H9 (cell line): Measurements from ENCODE around the gene TSPAN3. TPM values are rescaled to one million over a fixed set of nuclear protein-coding genes. Genes with fewer than 3 reads are reported as not detected.

Experiments used
- DNase-seq: peaks from one replicate; pipeline ENCODE4 v3.0.0-alpha.2; 2017
- H2AFZ ChIP-seq: one replicate; pipeline ENCODE4 v1.6.1; 2013; ENCODE audit warnings: mild to moderate bottlenecking, low read length, control low read depth, moderate library complexity
- H2AK5ac ChIP-seq: 2 replicates; pipeline ENCODE4 v1.6.1; 2013; ENCODE audit warnings: low read length, control low read depth, mixed read lengths; ENCODE audit not compliant: insufficient read length
- H2BK120ac ChIP-seq: one replicate; pipeline ENCODE4 v1.6.1; 2013; ENCODE audit warnings: low read depth, mild to moderate bottlenecking, low read length, control low read depth, inconsistent platforms; ENCODE audit not compliant: poor library complexity, severe bottlenecking
- H2BK12ac ChIP-seq: 2 replicates; pipeline ENCODE4 v1.6.1; 2013; ENCODE audit warnings: low read length, control low read depth, mixed read lengths, low read depth; ENCODE audit not compliant: insufficient read length
- H2BK15ac ChIP-seq: 2 replicates; pipeline ENCODE4 v1.6.1; 2013; ENCODE audit warnings: low read depth, low read length, control low read depth
- H2BK20ac ChIP-seq: one replicate; pipeline ENCODE4 v1.6.1; 2013; ENCODE audit warnings: low read depth, mild to moderate bottlenecking, low read length, control low read depth, inconsistent platforms; ENCODE audit not compliant: poor library complexity, severe bottlenecking
- H2BK5ac ChIP-seq: 2 replicates; pipeline ENCODE4 v1.6.1; 2013; ENCODE audit warnings: low read length, control low read depth, mixed read lengths; ENCODE audit not compliant: insufficient read length
- H3K14ac ChIP-seq: 2 replicates; pipeline ENCODE4 v1.6.1; 2013; ENCODE audit warnings: low read length, control low read depth; ENCODE audit not compliant: insufficient read depth
- H3K18ac ChIP-seq: 2 replicates; pipeline ENCODE4 v1.6.1; 2013; ENCODE audit warnings: low read depth, mild to moderate bottlenecking, mixed read lengths, low read length, control low read depth; ENCODE audit not compliant: insufficient read length
- H3K23ac ChIP-seq: 2 replicates; pipeline ENCODE4 v1.6.1; 2013; ENCODE audit warnings: low read length, control low read depth, mixed read lengths, low read depth; ENCODE audit not compliant: insufficient read length
- H3K23me2 ChIP-seq: 2 replicates; pipeline ENCODE4 v1.6.1; 2013; ENCODE audit warnings: low read depth, mild to moderate bottlenecking, mixed read lengths, low read length, control low read depth; ENCODE audit not compliant: insufficient read length, poor library complexity, severe bottlenecking
- H3K27ac ChIP-seq: 2 replicates; pipeline ENCODE4 v1.5.1; 2013; ENCODE audit warnings: low read length, control low read depth, mixed read lengths, low read depth; ENCODE audit not compliant: insufficient read length
- H3K27me3 ChIP-seq: 2 replicates; pipeline ENCODE4 v1.6.1; 2013; ENCODE audit warnings: low read length, control low read depth, inconsistent platforms; ENCODE audit not compliant: insufficient read depth
- H3K4ac ChIP-seq: 2 replicates; pipeline ENCODE4 v1.6.1; 2013; ENCODE audit warnings: low read depth, mild to moderate bottlenecking, control low read depth, inconsistent platforms, low read length, moderate library complexity
- H3K4me1 ChIP-seq: 2 replicates; pipeline ENCODE4 v1.6.1; 2013; ENCODE audit warnings: low read length, control low read depth, inconsistent platforms; ENCODE audit not compliant: insufficient read depth
- H3K4me2 ChIP-seq: 2 replicates; pipeline ENCODE4 v1.6.1; 2013; ENCODE audit warnings: low read length, control low read depth, mixed read lengths; ENCODE audit not compliant: insufficient read length, insufficient read depth
- H3K56ac ChIP-seq: 2 replicates; pipeline ENCODE4 v1.6.1; 2013; ENCODE audit warnings: low read depth, mild to moderate bottlenecking, mixed read lengths, low read length, control low read depth; ENCODE audit not compliant: insufficient read length
- H3K79me1 ChIP-seq: 2 replicates; pipeline ENCODE4 v1.6.1; 2013; ENCODE audit warnings: low read depth, mild to moderate bottlenecking, moderate library complexity, low read length, control low read depth, inconsistent platforms; ENCODE audit not compliant: insufficient read depth, poor library complexity, severe bottlenecking
- H3K79me2 ChIP-seq: 2 replicates; pipeline ENCODE4 v1.6.1; 2013; ENCODE audit warnings: low read length, control low read depth, inconsistent platforms; ENCODE audit not compliant: insufficient read depth
- H3K9ac ChIP-seq: 2 replicates; pipeline ENCODE4 v1.6.1; 2013; ENCODE audit warnings: low read length, control low read depth, mixed read lengths; ENCODE audit not compliant: insufficient read length; ENCODE audit errors: extremely low read depth
- H3K9me3 ChIP-seq: one replicate; pipeline ENCODE4 v1.6.1; 2013; ENCODE audit warnings: low read depth, low read length, inconsistent platforms; ENCODE audit not compliant: control insufficient read depth
- H3T11ph ChIP-seq: one replicate; pipeline ENCODE4 v1.6.1; 2013; ENCODE audit warnings: mild to moderate bottlenecking, low read length, control low read depth, inconsistent platforms
- H4K20me1 ChIP-seq: one replicate; pipeline ENCODE4 v1.6.1; 2013; ENCODE audit not compliant: control insufficient read depth, insufficient read length, insufficient read depth
- H4K5ac ChIP-seq: 2 replicates; pipeline ENCODE4 v1.6.1; 2013; ENCODE audit warnings: low read depth, mild to moderate bottlenecking, mixed read lengths, low read length, control low read depth; ENCODE audit not compliant: insufficient read length
- H4K8ac ChIP-seq: replicated peaks from 2 replicates; pipeline ENCODE4 v1.6.1; 2013; ENCODE audit warnings: low read length, control low read depth, mixed read lengths, low read depth; ENCODE audit not compliant: insufficient read length
- H4K91ac ChIP-seq: 2 replicates; pipeline ENCODE4 v1.6.1; 2013; ENCODE audit warnings: low read depth, mild to moderate bottlenecking, moderate library complexity, mixed read lengths, low read length, control low read depth; ENCODE audit not compliant: insufficient read length
- H3K27ac Mint-ChIP-seq, 3 experiments: 2 replicates in 2 of 3; 3 replicates in 1 of 3; pipeline ENCODE4 v1.8.0; 2020 to 2021; ENCODE audit warnings: mixed read lengths in 3 of 3, mild to moderate bottlenecking in 1 of 3, moderate library complexity in 1 of 3
- H3K27me3 Mint-ChIP-seq: 2 replicates; pipeline ENCODE4 v1.8.0; 2021; ENCODE audit warnings: low read depth, mild to moderate bottlenecking, moderate library complexity, mixed read lengths
- H3K36me3 Mint-ChIP-seq, 3 experiments: 2 replicates in 2 of 3; 3 replicates in 1 of 3; pipeline ENCODE4 v1.8.0; 2020 to 2021; ENCODE audit warnings: low read depth in 3 of 3, mixed read lengths in 3 of 3; ENCODE audit not compliant: insufficient read depth in 1 of 3
- H3K4me1 Mint-ChIP-seq, 2 experiments: 2 replicates each; pipeline ENCODE4 v1.8.0; 2020; ENCODE audit warnings: mixed read lengths in 2 of 2
- H3K4me3 Mint-ChIP-seq, 2 experiments: 2 replicates in 1 of 2; 3 replicates in 1 of 2; pipeline ENCODE4 v1.8.0; 2020 to 2021; ENCODE audit warnings: mild to moderate bottlenecking in 2 of 2, mixed read lengths in 2 of 2, moderate library complexity in 1 of 2
- H3K9me3 Mint-ChIP-seq, 2 experiments: 2 replicates in 1 of 2; 3 replicates in 1 of 2; pipeline ENCODE4 v1.8.0; 2020; ENCODE audit warnings: mild to moderate bottlenecking in 2 of 2, mixed read lengths in 2 of 2, moderate library complexity in 1 of 2
- CTCF ChIP-seq: fragments of 200-600 bp; sonication (generic); conservative IDR thresholded peaks from 3 replicates; pipeline ENCODE4 v1.8.0; 2021; ENCODE audit warnings: antibody characterized with exemption, mild to moderate bottlenecking
- WGBS: extraction: QIAGEN DNeasy Blood & Tissue Kit; methylation state at CpG from one replicate; pipeline ENCODE4 v1.1.7; 2013; ENCODE audit warnings: missing lambda C conversion rate, low lambda C conversion rate, mixed read lengths; ENCODE audit not compliant: insufficient read length; ENCODE audit errors: extremely low coverage; 5-methylcytosine and 5-hydroxymethylcytosine counted together
- total RNA-seq: library from RNA; stranded (reverse); gene quantifications from 2 replicates; pipeline ENCODE4 v1.2.1, GENCODE V29; 2021

TSPAN3 gene
- total RNA-seq, 1 experiment from 2014 or later: 117 TPM

- H3K4ac ChIP-seq: no peak overlapping the region
- Mint-ChIP-seq H3K27ac (no peak overlapping the region), H3K27me3 (no peaks in the 10 kb centered on the region), H3K36me3 (peaks cover 0 to 2% (median 0%) of the 10 kb centered on the region in 3 experiments; a peak in 3 of 7 replicates), H3K9me3 (no peaks in the 10 kb centered on the region), H3K4me3 (no peak overlapping the region), H3K4me1 (peaks cover 15 to 30% of the 10 kb centered on the region in 2 experiments)
- no peak overlapping the region for H3T11ph ChIP-seq
- no peaks in the 10 kb centered on the region for H3K27me3 ChIP-seq
- TF ChIP-seq CTCF: no peak
- H3K9ac ChIP-seq: no peak overlapping the region
- no peak overlapping the region for H3K14ac ChIP-seq
- peaks cover 6% of the 10 kb centered on the region for H3K4me1 ChIP-seq
- H2BK12ac ChIP-seq: no peak overlapping the region
- no peak overlapping the region for H3K56ac ChIP-seq
- H3K27ac ChIP-seq: no peak overlapping the region
- no peak overlapping the region for H3K4me2 ChIP-seq
- H3K23me2 ChIP-seq: no peaks in the 10 kb centered on the region
- no peak overlapping the region for H2AK5ac ChIP-seq
- no peaks in the 10 kb centered on the region for H3K79me1 ChIP-seq
- no peak overlapping the region for H3K23ac ChIP-seq
- H3K79me2 ChIP-seq: no peaks in the 10 kb centered on the region
- no CpG with 5 or more reads among the region's 1 CpG for WGBS
- H2BK20ac ChIP-seq: no peak overlapping the region
- H2BK120ac ChIP-seq: no peak overlapping the region
- H4K91ac ChIP-seq: no peak overlapping the region
- no peak overlapping the region for H4K8ac ChIP-seq
- H2BK5ac ChIP-seq: no peak overlapping the region
- no peak overlapping the region for H2BK15ac ChIP-seq
- H4K20me1 ChIP-seq: no peaks in the 10 kb centered on the region
- H4K5ac ChIP-seq: no peak overlapping the region
- no peak overlapping the region for H3K18ac ChIP-seq
- H2AFZ ChIP-seq: no peak overlapping the region
- no peak for DNase-seq
- H3K9me3 ChIP-seq: no peaks in the 10 kb centered on the region
These were observed 48.5 kb upstream of the TSPAN3 start for GRCh38 chr15:77119446-77119845.
